Activated CD4-positive, alpha-beta T cell treated with anti-CD3 and anti-CD28 coated beads for 36 hours (primary cell): Measurements from ENCODE around the gene SBF2. TPM values are rescaled to one million over a fixed set of nuclear protein-coding genes. Genes with fewer than 3 reads are reported as not detected.

Source experiments
- ATAC-seq: fragments of 200-7000 bp; cut with Tn5 transposase; one replicate; pipeline ENCODE4 v1.10.0; 2021; ENCODE audit warnings: mild to moderate bottlenecking, moderate library complexity
- CTCF ChIA-PET: fragments of 350-600 bp; sonication (Branson Sonifier 250); formaldehyde crosslinking; loops from one replicate; lab custom pipeline; 2021; ENCODE audit warnings: antibody characterized with exemption; lab: Charles Lee
- POLR2A ChIA-PET: fragments of 350-600 bp; sonication (Branson Sonifier 250); formaldehyde crosslinking; loops from one replicate; lab custom pipeline; 2021; ENCODE audit warnings: antibody characterized with exemption, inconsistent platforms; lab: Charles Lee
- DNase-seq: peaks from one replicate; pipeline ENCODE4 v3.0.0-alpha.2; 2020
- H3K27ac Mint-ChIP-seq: one replicate; pipeline ENCODE4 v1.8.0; 2021; ENCODE audit warnings: mixed read lengths
- H3K27me3 Mint-ChIP-seq: one replicate; pipeline ENCODE4 v1.8.0; 2021; ENCODE audit warnings: mixed read lengths
- H3K36me3 Mint-ChIP-seq: one replicate; pipeline ENCODE4 v1.8.0; 2021; ENCODE audit warnings: low read depth, mixed read lengths
- H3K4me1 Mint-ChIP-seq: one replicate; pipeline ENCODE4 v1.8.0; 2021; ENCODE audit warnings: mixed read lengths
- H3K4me3 Mint-ChIP-seq: one replicate; pipeline ENCODE4 v1.8.0; 2021; ENCODE audit warnings: mild to moderate bottlenecking, moderate library complexity, mixed read lengths
- H3K9me3 Mint-ChIP-seq: one replicate; pipeline ENCODE4 v1.8.0; 2021; ENCODE audit warnings: low read depth, mixed read lengths
- intact Hi-C, 2 experiments: fragments of 100-400 bp; cut with DNase I in 1 of 2; cut with micrococcal nuclease in 1 of 2; formaldehyde crosslinking; loops; one replicate each; pipeline versions ENCODE4 v1.14.2 to v1.15.1; 2022 to 2024; cut with DNase I, micrococcal nuclease
- total RNA-seq, 2 experiments: library from RNA; stranded (reverse); gene quantifications; one replicate each; pipeline ENCODE4 v1.2.3, GENCODE V29; 2021

Gene SBF2
- total RNA-seq, 2 experiments from 2014 or later: 7.1 to 8.1 TPM

- Mint-ChIP-seq H3K4me3 (no peak overlapping the region), H3K27ac (no peak overlapping the region)
Measured at GRCh38 chr11:10298342-10298741, 4.3 kb upstream of the SBF2 start.

GRCh38 chr11:10295064-10295901 lies 1.3 kb upstream of the SBF2 start:
- ATAC-seq (no peak), DNase-seq (no peak)
- CTCF ChIA-PET: interaction anchor here (0.5 to 1.3 kb wide), 6 partner anchors 9 to 561 kb away, joined by 3 to 5 read pairs (median 4); no protein-coding TSS in a partner anchor
- POLR2A ChIA-PET: interaction anchor here (0.6 kb wide), 1 partner anchor 13 kb away, joined by 6 read pairs; no protein-coding TSS in a partner anchor
- Mint-ChIP-seq H3K4me3 (peak overlapping the region; percentile 63), H3K36me3 (no peaks in the 10 kb centered on the region), H3K4me1 (peaks cover 43% of the 10 kb centered on the region), H3K27me3 (peaks cover 38% of the 10 kb centered on the region), H3K27ac (no peak overlapping the region), H3K9me3 (no peaks in the 10 kb centered on the region)
- intact Hi-C loops: no loop called here

More at GRCh38 chr11:10298342-10298741, 4.3 kb upstream of the SBF2 start:
- ChIA-PET POLR2A (no interaction called here), CTCF (interaction anchor here (0.8 to 1.6 kb wide), 5 partner anchors 9 to 95 kb away, joined by 3 to 6 read pairs (median 4); no protein-coding TSS in a partner anchor)
- Mint-ChIP-seq H3K27me3 (peaks cover 43% of the 10 kb centered on the region), H3K36me3 (no peaks in the 10 kb centered on the region), H3K4me1 (peaks cover 32% of the 10 kb centered on the region), H3K9me3 (no peaks in the 10 kb centered on the region)
- DNase-seq (peak; percentile 74), ATAC-seq (peak; percentile 88)
- intact Hi-C loops: loop anchor here in 1 of 2 experiments (1.0 to 2.0 kb wide), 2 partner anchors 9 to 540 kb away; no protein-coding TSS in a partner anchor

- peak overlapping the region; percentile 69 for H3K4me3 Mint-ChIP-seq
- ChIA-PET POLR2A (no interaction called here), CTCF (interaction anchor here (1.3 kb wide), 1 partner anchor 12 kb away, joined by 3 read pairs; no protein-coding TSS in a partner anchor)
- peaks cover 39% of the 10 kb centered on the region for H3K4me1 Mint-ChIP-seq
- H3K9me3 Mint-ChIP-seq: no peaks in the 10 kb centered on the region
- peaks cover 31% of the 10 kb centered on the region for H3K27me3 Mint-ChIP-seq
- no peak for DNase-seq
- no peaks in the 10 kb centered on the region for H3K36me3 Mint-ChIP-seq
- H3K27ac Mint-ChIP-seq: no peak overlapping the region
- intact Hi-C loops: loop anchor here (1.0 kb wide), 2 partner anchors 10 to 13 kb away; no protein-coding TSS in a partner anchor
- no peak for ATAC-seq
Measured at GRCh38 chr11:10294290-10294953, 403 bp upstream of the SBF2 start.

- no peaks in the 10 kb centered on the region for H3K9me3 Mint-ChIP-seq
- H3K36me3 Mint-ChIP-seq: peaks cover 2% of the 10 kb centered on the region
- ATAC-seq (no peak), DNase-seq (no peak)
- ChIA-PET CTCF (interaction anchor here (0.6 to 1.1 kb wide), 5 partner anchors 12 to 542 kb away, joined by 3 to 4 read pairs (median 3); partner anchors contain the start of gene ADM), POLR2A (interaction anchor here (0.7 kb wide), 1 partner anchor 702 kb away, joined by 7 read pairs; no protein-coding TSS in a partner anchor)
- H3K27ac Mint-ChIP-seq: no peak overlapping the region
- no peak overlapping the region for H3K4me3 Mint-ChIP-seq
- H3K27me3 Mint-ChIP-seq: peaks cover 27% of the 10 kb centered on the region
- H3K4me1 Mint-ChIP-seq: peaks cover 27% of the 10 kb centered on the region
- intact Hi-C loops: no loop called here
Measured at GRCh38 chr11:10291801-10292638, 2.0 kb downstream of the SBF2 start.

GRCh38 chr11:10289765-10290380 lies 4.1 kb downstream of the SBF2 start:
- H3K36me3 Mint-ChIP-seq: peaks cover 2% of the 10 kb centered on the region
- DNase-seq (no peak), ATAC-seq (no peak)
- peaks cover 17% of the 10 kb centered on the region for H3K4me1 Mint-ChIP-seq
- intact Hi-C loops: no loop called here
- ChIA-PET CTCF (interaction anchor here (0.8 to 1.2 kb wide), 2 partner anchors 8 to 14 kb away, joined by 3 read pairs; no protein-coding TSS in a partner anchor), POLR2A (no interaction called here)
- H3K4me3 Mint-ChIP-seq: no peak overlapping the region
- peaks cover 9% of the 10 kb centered on the region for H3K27me3 Mint-ChIP-seq
- H3K27ac Mint-ChIP-seq: no peak overlapping the region
- H3K9me3 Mint-ChIP-seq: no peaks in the 10 kb centered on the region

GRCh38 chr11:10288881-10289764 lies 4.9 kb downstream of the SBF2 start:
- Mint-ChIP-seq H3K4me3 (no peak overlapping the region), H3K36me3 (peaks cover 2% of the 10 kb centered on the region), H3K27me3 (peaks cover 8% of the 10 kb centered on the region), H3K4me1 (peaks cover 14% of the 10 kb centered on the region), H3K9me3 (no peaks in the 10 kb centered on the region), H3K27ac (no peak overlapping the region)
- POLR2A ChIA-PET: no interaction called here
- DNase-seq (no peak), ATAC-seq (no peak)
- CTCF ChIA-PET: interaction anchor here (0.5 to 1.2 kb wide), 4 partner anchors 9 to 93 kb away, joined by 3 to 4 read pairs (median 3); no protein-coding TSS in a partner anchor
- intact Hi-C loops: no loop called here

GRCh38 chr11:10287766-10288715 lies 6.0 kb downstream of the SBF2 start:
- POLR2A ChIA-PET: no interaction called here
- Mint-ChIP-seq H3K9me3 (no peaks in the 10 kb centered on the region), H3K4me3 (no peak overlapping the region), H3K4me1 (peaks cover 12% of the 10 kb centered on the region), H3K36me3 (peaks cover 2% of the 10 kb centered on the region), H3K27me3 (peaks cover 8% of the 10 kb centered on the region), H3K27ac (no peak overlapping the region)
- intact Hi-C loops: no loop called here
- ATAC-seq (no peak), DNase-seq (no peak)
- CTCF ChIA-PET: interaction anchor here (0.7 to 1.3 kb wide), 4 partner anchors 9 to 79 kb away, joined by 3 to 4 read pairs (median 4); no protein-coding TSS in a partner anchor

GRCh38 chr11:10287140-10287539 lies 6.9 kb downstream of the SBF2 start:
- ATAC-seq (no peak), DNase-seq (no peak)
- intact Hi-C loops: no loop called here
- Mint-ChIP-seq H3K9me3 (no peaks in the 10 kb centered on the region), H3K27me3 (peaks cover 8% of the 10 kb centered on the region), H3K4me3 (no peak overlapping the region), H3K36me3 (peaks cover 2% of the 10 kb centered on the region), H3K27ac (no peak overlapping the region), H3K4me1 (peaks cover 8% of the 10 kb centered on the region)
- ChIA-PET POLR2A (no interaction called here), CTCF (interaction anchor here (0.9 to 1.3 kb wide), 2 partner anchors 10 to 78 kb away, joined by 4 read pairs; no protein-coding TSS in a partner anchor)
